Lower leg skin (tissue), 3 donors: ENCODE measurements around the gene SLC35F6.

Experiments
- POLR2A ChIP-seq, 2 donors: fragments of 450-650 bp; IDR thresholded peaks; one replicate each; pipeline ENCODE4 v1.6.1; 2016 to 2017; ENCODE audit warnings: antibody characterized with exemption in 2 of 2, mild to moderate bottlenecking in 1 of 2, moderate library complexity in 1 of 2
- TF ChIP-seq, protein P1 (sequence below), 3 donors: fragments of 450-650 bp; IDR thresholded peaks; one replicate each; pipeline ENCODE4 v1.5.1; 2016; ENCODE audit warnings: antibody characterized with exemption in 3 of 3, mild to moderate bottlenecking in 3 of 3, moderate library complexity in 2 of 3

DNA sequence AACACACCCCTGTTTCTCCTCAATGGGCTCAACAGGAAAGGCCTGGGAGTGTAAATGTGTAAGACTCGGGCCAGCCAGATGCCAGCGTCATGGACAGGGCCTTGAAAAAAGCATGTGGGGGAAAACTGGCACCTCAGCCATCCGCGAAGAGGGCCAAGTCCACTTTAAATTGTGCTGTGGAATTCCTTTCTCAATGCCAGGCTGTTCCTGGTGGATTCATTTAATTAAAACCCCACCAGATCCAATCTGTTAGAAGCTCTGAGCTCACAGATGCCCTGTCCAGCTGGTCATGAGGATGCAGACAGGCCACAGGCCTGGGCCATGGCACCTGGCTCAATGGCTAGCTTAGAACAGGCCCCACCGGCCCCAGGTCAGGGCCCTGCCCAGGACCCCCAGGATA lies 46.7 kb upstream of the SLC35F6 start:
- TF ChIP-seq, protein P1, sequence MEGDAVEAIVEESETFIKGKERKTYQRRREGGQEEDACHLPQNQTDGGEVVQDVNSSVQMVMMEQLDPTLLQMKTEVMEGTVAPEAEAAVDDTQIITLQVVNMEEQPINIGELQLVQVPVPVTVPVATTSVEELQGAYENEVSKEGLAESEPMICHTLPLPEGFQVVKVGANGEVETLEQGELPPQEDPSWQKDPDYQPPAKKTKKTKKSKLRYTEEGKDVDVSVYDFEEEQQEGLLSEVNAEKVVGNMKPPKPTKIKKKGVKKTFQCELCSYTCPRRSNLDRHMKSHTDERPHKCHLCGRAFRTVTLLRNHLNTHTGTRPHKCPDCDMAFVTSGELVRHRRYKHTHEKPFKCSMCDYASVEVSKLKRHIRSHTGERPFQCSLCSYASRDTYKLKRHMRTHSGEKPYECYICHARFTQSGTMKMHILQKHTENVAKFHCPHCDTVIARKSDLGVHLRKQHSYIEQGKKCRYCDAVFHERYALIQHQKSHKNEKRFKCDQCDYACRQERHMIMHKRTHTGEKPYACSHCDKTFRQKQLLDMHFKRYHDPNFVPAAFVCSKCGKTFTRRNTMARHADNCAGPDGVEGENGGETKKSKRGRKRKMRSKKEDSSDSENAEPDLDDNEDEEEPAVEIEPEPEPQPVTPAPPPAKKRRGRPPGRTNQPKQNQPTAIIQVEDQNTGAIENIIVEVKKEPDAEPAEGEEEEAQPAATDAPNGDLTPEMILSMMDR (IDR thresholded peaks at IDR 0.05): no peak
- no peak for TF ChIP-seq POLR2A (IDR thresholded peaks at IDR 0.05)
